DMS53 treated with DMSO at 0.1 percent for 48 hours (cell line): Measurements from ENCODE around the gene PMP22.

Experiments used
- DNase-seq: peaks from one replicate; lab custom pipeline; 2025; ENCODE audit not compliant: unreplicated experiment; lab: John Stamatoyannopoulos, UW

PMP22 gene

GRCh38 chr17:15278380-15278779, 13.3 kb upstream of the PMP22 start:
- no peak for DNase-seq

GRCh38 chr17:15274017-15274416, 8.9 kb upstream of the PMP22 start:
- no peak for DNase-seq

DNA sequence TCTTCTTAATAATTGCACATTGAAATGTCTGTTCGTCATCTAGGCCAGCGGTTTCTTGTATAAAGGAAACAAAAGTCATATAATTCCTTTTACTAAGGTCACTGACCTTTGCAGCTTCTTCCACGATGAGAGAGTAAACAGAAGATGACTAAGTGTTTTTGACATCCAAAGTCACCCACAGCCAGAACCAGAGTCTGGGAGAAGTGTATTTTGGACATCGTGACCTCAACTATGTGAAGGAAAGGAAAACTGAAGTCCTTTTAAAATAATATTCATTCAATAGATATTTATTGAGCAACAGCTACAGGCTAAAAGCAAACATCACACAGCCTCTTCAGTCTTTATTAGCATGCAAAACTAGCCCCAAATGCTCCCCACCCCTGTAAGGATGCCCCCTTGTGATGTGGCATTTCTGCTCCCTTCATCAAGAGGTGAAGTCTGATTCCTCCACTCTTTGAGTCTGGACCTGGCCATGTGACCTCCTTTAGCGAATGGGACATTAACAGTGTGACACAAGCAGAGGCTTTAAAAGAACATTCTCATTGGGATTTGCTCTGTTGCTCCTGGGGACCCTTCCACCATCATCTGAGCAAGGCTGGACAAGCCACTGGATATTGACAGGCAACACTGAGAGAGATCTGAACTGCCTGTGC, 8.1 kb upstream of the PMP22 start:
- no peak for DNase-seq

DNA sequence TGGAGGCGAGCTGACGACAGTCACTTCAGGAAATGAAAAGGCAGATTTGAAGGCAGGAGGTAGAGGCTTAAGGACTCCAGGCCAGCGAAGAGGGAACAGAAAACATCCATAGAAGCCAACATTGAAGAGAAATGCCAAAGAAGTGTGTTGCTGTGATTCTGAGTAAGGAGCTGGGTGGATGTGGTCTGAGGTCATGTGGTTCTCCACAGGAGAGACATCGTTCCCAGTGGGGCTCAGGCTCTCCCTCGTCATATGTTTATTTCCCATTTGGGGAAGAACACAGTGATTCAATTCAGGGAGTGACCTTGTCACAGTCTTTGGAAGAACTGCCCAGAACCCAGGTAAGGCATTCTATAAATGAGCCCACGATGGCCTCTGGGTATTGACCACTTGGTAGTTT, 6.6 kb upstream of the PMP22 start:
- no peak for DNase-seq

DNA sequence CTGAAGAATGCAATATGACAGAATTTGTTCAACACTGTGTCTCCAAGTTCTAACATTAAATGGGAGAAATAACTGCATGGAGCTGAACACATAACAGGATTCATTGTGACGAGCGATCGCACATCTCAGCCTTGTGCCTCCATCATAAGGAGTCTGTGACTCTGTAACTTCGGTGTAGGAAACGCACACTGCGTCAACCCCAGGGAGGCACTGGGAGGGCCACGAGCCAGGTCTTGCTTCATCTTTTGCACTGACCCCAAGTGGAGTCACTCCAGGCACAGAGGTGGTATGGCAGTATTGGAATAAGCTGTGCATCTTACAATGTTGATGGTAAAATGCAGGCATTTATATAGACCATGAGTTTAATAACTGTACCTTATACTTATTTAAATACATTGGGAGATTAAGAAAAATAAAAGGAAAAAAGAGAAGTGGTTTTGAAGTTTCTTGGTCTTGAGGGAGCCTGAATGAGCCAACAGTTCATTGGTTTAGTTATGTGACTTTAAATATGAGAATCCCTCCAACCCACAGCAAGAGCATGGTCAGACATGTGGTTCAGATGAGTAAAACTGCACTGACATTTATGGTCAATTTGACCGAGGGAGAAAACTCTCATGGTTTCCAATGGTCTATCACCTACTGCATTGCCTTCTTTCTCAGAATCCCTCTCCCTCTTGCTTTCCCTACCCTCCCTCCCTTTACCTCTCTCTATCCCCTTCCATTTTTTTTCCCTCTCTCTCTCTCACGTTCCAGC, 5.7 kb upstream of the PMP22 start:
- DNase-seq = no peak

GRCh38 chr17:15269780-15270089, 4.6 kb upstream of the PMP22 start:
- DNase-seq = no peak

DNA sequence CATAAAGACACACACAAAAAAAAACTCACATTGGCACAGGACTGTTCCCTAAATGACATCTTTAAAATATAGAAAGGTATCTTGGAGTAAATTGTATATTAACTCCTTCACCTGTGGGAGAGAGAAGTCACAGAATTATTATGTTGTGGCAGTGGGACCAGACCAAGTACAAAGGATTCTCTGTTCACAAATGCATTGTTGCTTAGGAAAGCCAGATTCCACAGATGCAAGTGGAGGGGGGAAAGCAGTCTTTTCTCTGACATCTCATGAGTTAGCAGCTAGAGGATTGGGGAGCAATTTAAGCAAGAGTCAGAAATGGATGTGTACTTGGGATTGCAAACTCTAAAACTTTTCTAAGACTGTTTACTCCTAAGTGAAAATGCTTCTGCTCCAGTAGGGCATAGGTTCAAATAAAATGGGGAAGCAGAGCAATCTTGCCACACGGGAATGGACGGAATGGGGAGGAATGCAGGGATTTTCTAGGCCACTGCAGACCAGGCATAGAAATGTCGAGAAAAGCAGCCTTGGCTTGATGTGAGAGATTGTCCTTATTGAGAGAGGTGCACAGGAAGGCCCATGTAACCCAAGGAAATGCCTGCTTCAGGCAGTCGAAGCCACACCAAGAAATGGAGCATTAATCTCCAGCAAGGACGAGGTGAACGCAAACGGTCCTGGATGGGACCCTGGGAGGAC, 4.1 kb upstream of the PMP22 start:
- DNase-seq = no peak

- DNase-seq = no peak
Measured at GRCh38 chr17:15268461-15268860, 3.3 kb upstream of the PMP22 start.

GRCh38 chr17:15267996-15268395, 2.9 kb upstream of the PMP22 start:
- no peak for DNase-seq

- DNase-seq = no peak
Measured at GRCh38 chr17:15266325-15267125, 1.4 kb upstream of the PMP22 start.

DNA sequence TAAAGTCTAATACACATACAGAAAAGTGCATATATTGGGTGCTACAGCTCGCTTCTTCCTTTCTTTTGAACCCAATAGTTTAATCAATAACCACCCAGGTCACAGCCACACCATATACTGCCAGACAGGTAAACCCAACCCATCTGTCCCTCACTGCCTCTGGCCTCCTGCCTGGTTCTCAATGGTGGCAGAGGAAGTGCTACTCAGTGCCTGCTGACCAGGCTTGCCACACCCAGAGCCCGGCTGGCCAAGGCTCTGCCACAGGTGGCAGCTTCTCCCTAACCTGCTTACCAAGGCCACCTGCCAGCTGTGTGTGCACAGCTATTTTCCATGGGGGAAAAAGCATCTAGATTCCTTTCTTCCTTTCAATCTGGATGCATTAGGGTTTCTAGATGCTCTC, 584 bp downstream of the PMP22 start:
- no peak for DNase-seq

DNA sequence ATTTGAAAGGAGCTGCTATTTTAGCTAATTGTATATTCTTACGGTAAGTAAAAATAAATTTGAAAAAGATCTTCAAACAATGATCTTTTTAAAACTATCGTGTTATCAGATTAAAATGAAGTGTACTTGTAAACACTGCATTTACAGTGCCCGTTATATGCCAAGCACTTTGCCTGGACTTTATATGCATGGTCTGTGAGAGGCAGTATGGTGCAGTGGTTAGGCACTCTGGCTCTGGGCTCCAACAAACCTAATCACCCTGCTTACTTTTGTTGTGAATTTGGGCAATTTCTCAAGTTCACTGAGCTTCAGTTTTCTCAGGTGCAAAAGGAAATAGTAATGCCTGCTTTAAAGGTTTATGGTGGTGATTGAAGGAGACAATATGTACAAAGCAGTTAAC, 1.4 kb downstream of the PMP22 start:
- no peak for DNase-seq

DNA sequence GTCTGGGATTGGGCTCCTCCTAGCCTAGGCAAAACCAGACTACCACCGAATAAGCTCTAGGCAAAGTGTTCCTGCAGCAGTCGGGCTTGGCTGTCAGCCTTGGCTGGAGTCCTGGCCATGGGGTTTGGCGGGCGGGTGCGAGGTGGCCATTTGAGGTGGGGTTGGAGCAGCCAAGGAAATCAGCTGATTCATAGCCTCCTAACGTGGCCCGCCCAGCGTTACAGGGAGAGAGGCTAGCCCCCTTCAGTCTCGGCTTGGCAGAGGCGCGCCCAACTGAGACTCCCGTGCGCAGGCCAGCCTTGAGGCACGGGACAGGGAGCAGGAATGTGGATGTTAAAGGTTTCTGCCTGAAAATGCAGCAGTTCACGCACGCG, 1.9 kb downstream of the PMP22 start:
- no peak for DNase-seq

- DNase-seq = no peak
Measured at GRCh38 chr17:15262291-15263205, 2.6 kb downstream of the PMP22 start.

DNA sequence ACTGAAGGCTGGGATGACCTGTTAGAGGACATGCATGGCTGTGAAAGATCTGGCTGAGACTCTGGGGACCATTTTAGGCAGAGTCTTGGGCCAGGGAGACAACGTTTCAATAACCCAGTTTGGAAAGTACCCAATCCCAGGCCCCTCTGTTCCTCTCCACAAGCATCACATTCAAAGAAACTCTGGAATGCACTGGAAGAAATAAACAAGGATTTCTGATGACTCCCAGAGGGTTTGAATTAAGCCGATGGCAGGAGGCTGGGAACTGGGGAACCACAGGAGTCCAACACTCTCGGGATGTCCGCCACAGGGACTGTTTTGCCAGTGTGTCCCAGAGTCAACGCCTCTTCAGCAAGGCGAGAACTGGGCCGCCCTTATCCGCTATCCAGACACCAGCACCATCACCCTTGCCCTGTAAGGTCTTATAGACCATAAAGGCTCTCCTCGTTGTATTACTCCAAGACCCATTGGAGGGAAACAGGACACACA, 3.3 kb downstream of the PMP22 start:
- DNase-seq = no peak

DNA sequence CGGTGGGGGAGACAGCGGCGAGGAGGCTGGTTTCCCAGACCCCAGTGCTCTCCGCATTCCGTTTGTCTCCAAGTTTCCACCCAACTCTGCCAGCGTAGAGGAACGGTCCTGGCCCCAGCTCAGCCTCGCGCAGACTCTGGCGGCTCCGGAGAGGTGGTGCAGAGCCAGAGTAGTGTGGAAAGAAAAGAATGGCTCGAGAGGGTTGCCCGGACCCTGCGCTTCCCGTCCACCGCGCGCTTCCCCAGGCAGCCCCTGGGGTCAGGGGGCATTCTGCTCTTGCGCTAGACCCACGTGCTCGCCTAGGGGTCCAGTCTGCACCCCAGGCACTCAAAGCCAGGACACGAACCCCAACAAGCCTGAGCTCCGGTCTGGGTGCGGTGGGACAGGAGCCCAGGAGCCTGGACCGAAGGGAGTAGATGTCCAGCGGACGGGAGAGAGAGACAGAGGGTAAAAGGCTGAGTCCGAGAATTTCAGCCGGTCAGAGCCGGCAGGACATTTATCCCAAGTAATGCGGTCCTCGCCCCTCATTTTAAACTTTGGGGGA, 3.8 kb downstream of the PMP22 start:
- DNase-seq = no peak

- DNase-seq = no peak
Measured at GRCh38 chr17:15260376-15261257, 4.5 kb downstream of the PMP22 start.

DNA sequence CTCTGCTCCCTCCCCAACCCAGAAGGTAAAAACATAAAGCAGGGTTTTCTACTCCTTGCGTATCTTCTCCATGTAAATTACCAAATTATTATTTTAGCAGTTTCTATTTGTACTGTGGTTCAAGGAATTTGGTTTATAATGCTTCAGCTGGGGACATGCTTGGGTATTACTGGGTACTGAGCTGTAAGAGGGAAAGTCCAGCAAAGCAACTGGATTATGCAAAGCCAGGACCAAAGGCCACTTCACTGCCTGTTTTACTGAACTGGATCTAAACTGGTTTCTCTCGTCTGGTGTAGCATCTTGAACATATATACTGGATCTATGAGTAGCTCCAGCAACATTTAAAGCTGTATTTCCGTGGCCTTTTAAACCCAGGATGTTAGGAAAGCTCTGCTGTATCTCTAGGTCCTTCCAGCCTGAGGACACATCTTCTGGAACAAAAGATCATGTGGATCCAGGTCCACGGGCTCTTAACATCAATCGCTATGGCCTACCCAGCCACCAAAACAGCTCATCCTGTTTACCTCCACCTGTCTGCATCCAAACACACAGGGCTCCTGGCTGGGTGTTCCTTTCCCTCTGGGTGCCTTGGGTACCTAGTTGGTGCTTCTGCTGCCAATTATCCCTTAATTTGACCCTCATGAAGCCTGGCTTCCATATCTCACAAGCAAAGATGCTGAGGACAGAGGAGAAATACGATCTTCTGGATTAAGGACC, 7.2 kb downstream of the PMP22 start:
- no peak for DNase-seq
